AG04449 (cell line): ENCODE results near the gene CCDC33.

Experiments
- CTCF ChIA-PET: fragments of 350-600 bp; formaldehyde crosslinking; extraction: SDS; loops from one replicate; lab custom pipeline; 2021; ENCODE audit warnings: antibody characterized with exemption; lab: Yijun Ruan, JAX
- POLR2A ChIA-PET: fragments of 400-600, 350-600 bp; formaldehyde crosslinking; extraction: SDS; loops from one replicate; lab custom pipeline; 2020; ENCODE audit warnings: antibody characterized with exemption, inconsistent platforms; lab: Yijun Ruan, JAX
- DNase-seq: peaks from one replicate; pipeline ENCODE4 v3.0.0-alpha.2; 2010; ENCODE audit warnings: low read depth, low spot score
- H3K4me3 ChIP-seq: 2 replicates; pipeline ENCODE4 v1.5.1; 2011; ENCODE audit warnings: low read depth, mild to moderate bottlenecking, control low read depth, low read length
- CTCF ChIP-seq: IDR thresholded peaks from one replicate; pipeline ENCODE4 v1.5.1; 2011; ENCODE audit warnings: mild to moderate bottlenecking, moderate library complexity, low read length, control low read depth, inconsistent platforms; ENCODE audit not compliant: insufficient read depth; ENCODE audit errors: missing control alignments

Gene CCDC33

GRCh38 chr15:74262151-74262550 lies 26.0 kb downstream of the CCDC33 start:
- DNase-seq: no peak
- no peak for TF ChIP-seq CTCF
- CTCF ChIA-PET: interaction anchor here (0.9 to 1.6 kb wide), 3 partner anchors 22 to 209 kb away, joined by 3 read pairs; no protein-coding TSS in a partner anchor
- no peak overlapping the region for H3K4me3 ChIP-seq
- POLR2A ChIA-PET: no interaction called here

GRCh38 chr15:74262625-74263024 lies 26.5 kb downstream of the CCDC33 start:
- CTCF ChIA-PET: interaction anchor here (0.9 to 1.6 kb wide), 3 partner anchors 23 to 209 kb away, joined by 3 read pairs; no protein-coding TSS in a partner anchor
- TF ChIP-seq CTCF: no peak
- POLR2A ChIA-PET: no interaction called here
- no peak overlapping the region for H3K4me3 ChIP-seq
- DNase-seq: no peak

- POLR2A ChIA-PET: no interaction called here
- no peak overlapping the region for H3K4me3 ChIP-seq
- CTCF ChIA-PET: interaction anchor here (0.9 to 1.6 kb wide), 3 partner anchors 44 to 210 kb away, joined by 3 read pairs; no protein-coding TSS in a partner anchor
- TF ChIP-seq CTCF: no peak
- no peak for DNase-seq
Observed at GRCh38 chr15:74263466-74263865, 27.3 kb downstream of the CCDC33 start.

GRCh38 chr15:74264081-74264501 lies 28.0 kb downstream of the CCDC33 start:
- ChIA-PET CTCF (interaction anchor here (0.7 to 1.6 kb wide), 6 partner anchors 11 to 211 kb away, joined by 3 read pairs; no protein-coding TSS in a partner anchor), POLR2A (no interaction called here)
- no peak for DNase-seq
- no peak for TF ChIP-seq CTCF
- H3K4me3 ChIP-seq: no peak overlapping the region

GRCh38 chr15:74265046-74265639 lies 29.0 kb downstream of the CCDC33 start:
- ChIA-PET CTCF (interaction anchor here (1.1 to 1.2 kb wide), 2 partner anchors 12 to 13 kb away, joined by 3 read pairs; no protein-coding TSS in a partner anchor), POLR2A (interaction anchor here (0.6 kb wide), 1 partner anchor 13 kb away, joined by 3 read pairs; no protein-coding TSS in a partner anchor)
- DNase-seq: no peak
- H3K4me3 ChIP-seq: no peak overlapping the region
- no peak for TF ChIP-seq CTCF

- ChIA-PET POLR2A (no interaction called here), CTCF (no interaction called here)
- TF ChIP-seq CTCF: no peak
- no peak for DNase-seq
- H3K4me3 ChIP-seq: no peak overlapping the region
Observed at GRCh38 chr15:74268020-74268419, 31.9 kb downstream of the CCDC33 start.
